ENCODE measurements around the gene BBS12. TPM values are rescaled to one million over a fixed set of nuclear protein-coding genes. Genes with fewer than 3 reads are reported as not detected.

The BBS12 gene
- total and polyA plus RNA-seq, 2 experiments from 2014 or later = 5.2 to 7.1 TPM

- Histone ChIP-seq H3K4me3 (no peak overlapping the region), H3K79me2 (ENCODE audit: insufficient read depth) (peaks cover 14% of the 10 kb centered on the region), H3K36me3 (ENCODE audit: low read depth) (no peaks in the 10 kb centered on the region), H2AFZ (peak overlapping the region; percentile 43; the same call in 1 of the 2 replicates), H3K9me3 (ENCODE audit: low read depth) (no peaks in the 10 kb centered on the region), H4K20me1 (ENCODE audit: insufficient read depth) (no peaks in the 10 kb centered on the region), H3F3A (ENCODE audit: insufficient read depth) (peaks cover 19% of the 10 kb centered on the region), H3K27me3 (replicated peaks; ENCODE audit: insufficient read depth) (no peaks in the 10 kb centered on the region), H3K9ac (no peak overlapping the region), H3K9me2 (ENCODE audit: insufficient read depth) (no peaks in the 10 kb centered on the region; the same call in 1 of the 2 replicates), H3K4me2 (ENCODE audit: unreplicated experiment) (no peak overlapping the region), H3K4me1 (ENCODE audit: insufficient read depth) (peaks cover 21% of the 10 kb centered on the region), H3K27ac (no peak overlapping the region)
- no peak for DNase-seq
- TF ChIP-seq EZH2phosphoT487 (IDR thresholded peaks at IDR 0.05; ENCODE audit: insufficient read depth, low read depth) (no peak), EZH2 (IDR thresholded peaks at IDR 0.05; ENCODE audit: insufficient read depth, poor library complexity, severe bottlenecking) (no peak)
- WGBS, 2 experiments (ENCODE audit: low coverage in 1 of 2, low lambda C conversion rate in 2 of 2, missing lambda C conversion rate in 2 of 2) = 80 to 92% methylated on average over 1 of the region's 1 CpG
- in situ Hi-C loops (cut with MboI) = no loop called here
Observed at GRCh38 chr4:122787940-122788339, 55.4 kb downstream of the BBS12 start.

- H3K4me1 ChIP-seq (ENCODE audit: insufficient read depth) = peaks cover 23% of the 10 kb centered on the region
- H3F3A ChIP-seq (ENCODE audit: insufficient read depth) = peaks cover 19% of the 10 kb centered on the region
- WGBS, 2 experiments (ENCODE audit: low coverage in 1 of 2, low lambda C conversion rate in 2 of 2, missing lambda C conversion rate in 2 of 2) = 96 to 98% methylated on average over 4 of the region's 4 CpGs
- no peaks in the 10 kb centered on the region for H3K9me3 ChIP-seq (ENCODE audit: low read depth)
- H3K4me3 ChIP-seq = no peak overlapping the region
- no peaks in the 10 kb centered on the region for H4K20me1 ChIP-seq (ENCODE audit: insufficient read depth)
- TF ChIP-seq EZH2 (IDR thresholded peaks at IDR 0.05; ENCODE audit: insufficient read depth, poor library complexity, severe bottlenecking) (no peak), EZH2phosphoT487 (IDR thresholded peaks at IDR 0.05; ENCODE audit: insufficient read depth, low read depth) (no peak)
- no peak overlapping the region for H2AFZ ChIP-seq
- H3K36me3 ChIP-seq (ENCODE audit: low read depth) = no peaks in the 10 kb centered on the region
- in situ Hi-C loops (cut with MboI) = no loop called here
- H3K9ac ChIP-seq = no peak overlapping the region
- no peak for DNase-seq
- H3K27me3 ChIP-seq (replicated peaks; ENCODE audit: insufficient read depth) = no peaks in the 10 kb centered on the region
- H3K79me2 ChIP-seq (ENCODE audit: insufficient read depth) = peaks cover 14% of the 10 kb centered on the region
- no peak overlapping the region for H3K27ac ChIP-seq
- H3K9me2 ChIP-seq (ENCODE audit: insufficient read depth) = no peaks in the 10 kb centered on the region; the same call in 1 of the 2 replicates
- no peak overlapping the region for H3K4me2 ChIP-seq (ENCODE audit: unreplicated experiment)
Observed at GRCh38 chr4:122788935-122789334, 56.4 kb downstream of the BBS12 start.

- Histone ChIP-seq H3K79me2 (ENCODE audit: insufficient read depth) (no peaks in the 10 kb centered on the region), H2AFZ (0 out of 2 replicates have a peak overlapping the region, but pooled peaks have one; percentile 25), H4K20me1 (ENCODE audit: insufficient read depth) (no peaks in the 10 kb centered on the region), H3F3A (ENCODE audit: insufficient read depth) (peaks cover 39% of the 10 kb centered on the region), H3K9me3 (ENCODE audit: low read depth) (no peaks in the 10 kb centered on the region), H3K4me1 (ENCODE audit: insufficient read depth) (peaks cover 38% of the 10 kb centered on the region), H3K27ac (peak overlapping the region; percentile 55), H3K9me2 (ENCODE audit: insufficient read depth) (no peaks in the 10 kb centered on the region; the same call in 1 of the 2 replicates), H3K27me3 (replicated peaks; ENCODE audit: insufficient read depth) (no peaks in the 10 kb centered on the region), H3K36me3 (ENCODE audit: low read depth) (no peaks in the 10 kb centered on the region), H3K4me2 (ENCODE audit: unreplicated experiment) (peak overlapping the region; percentile 21), H3K4me3 (no peak overlapping the region), H3K9ac (no peak overlapping the region)
- TF ChIP-seq EZH2 (IDR thresholded peaks at IDR 0.05; ENCODE audit: insufficient read depth, poor library complexity, severe bottlenecking) (no peak), EZH2phosphoT487 (IDR thresholded peaks at IDR 0.05; ENCODE audit: insufficient read depth, low read depth) (no peak)
- in situ Hi-C loops (cut with MboI) = no loop called here
- peak; percentile 58 for DNase-seq
Observed at GRCh38 chr4:122793811-122794210, 61.3 kb downstream of the BBS12 start.

Other genes with a start within 250 kb of the BBS12 start
- gene IL21, start 111.6 kb upstream of the BBS12 start, total RNA-seq (2014; rRNA removed; shearing (Covaris generic)) = not detected in 2 replicates
- not detected in 2 replicates for gene IL21, start 111.6 kb upstream of the BBS12 start, polyA plus RNA-seq (2016; fragmentation: Nextera tagmentation; extraction: Ambion mirVana)
- gene FGF2, start 94.1 kb downstream of the BBS12 start, total RNA-seq (2014; rRNA removed; shearing (Covaris generic)) = 293 and 306 TPM in 2 replicates
- 36.9 and 38.4 TPM in 2 replicates for gene FGF2, start 94.1 kb downstream of the BBS12 start, polyA plus RNA-seq (2016; fragmentation: Nextera tagmentation; extraction: Ambion mirVana)
- gene NUDT6, start 189.9 kb downstream of the BBS12 start, total RNA-seq (2014; rRNA removed; shearing (Covaris generic)) = 4.3 and 4.9 TPM in 2 replicates
- gene NUDT6, start 189.9 kb downstream of the BBS12 start, polyA plus RNA-seq (2016; fragmentation: Nextera tagmentation; extraction: Ambion mirVana) = 4.1 and 6.0 TPM in 2 replicates

Data from GM23248 (cell line).